ENCODE data around the gene EIF1AD. TPM values are rescaled to one million over a fixed set of nuclear protein-coding genes. Genes with fewer than 3 reads are reported as not detected.
A peak's percentile ranks its signal among the peaks of the same experiment; 100 is the strongest.
"Not testable (repeated sequence)": the region's sequence is repeated elsewhere in the genome, so short reads cannot be mapped to it uniquely, and the experiment has no call there.

Gene EIF1AD
- total and polyA plus RNA-seq, 4 experiments from 2014 or later, result 15.5 to 65.4 (median 40.2) TPM

- intact Hi-C loops (cut with micrococcal nuclease), result no loop called here
- CTCF ChIA-PET (ENCODE audit: partially characterized antibody), result interaction anchor here (1.3 to 1.4 kb wide), 2 partner anchors 8 to 15 kb away, joined by 3 to 6 read pairs; no protein-coding TSS in a partner anchor
Observed at GRCh38 chr11:66037327-66037726, 35.4 kb upstream of the EIF1AD start.

GRCh38 chr11:66036334-66036710 lies 34.4 kb upstream of the EIF1AD start:
- POLR2A ChIA-PET (ENCODE audit: partially characterized antibody), result no interaction called here
- peaks cover 0 to 4% of the 10 kb centered on the region in 2 donors for H3K27me3 Mint-ChIP-seq
- Histone ChIP-seq H3K4me1 (ENCODE audit: insufficient read depth, low read length) (no peaks in the 10 kb centered on the region), H3K9me3 (ENCODE audit: control insufficient read depth in 1 of 2, low read length in 2 of 2) (no peaks in the 10 kb centered on the region), H3K4me3 (ENCODE audit: low read length in 2 of 2) (no peak overlapping the region), H3K27me3 (ENCODE audit: insufficient read depth, low read length) (no peaks in the 10 kb centered on the region), H3K27ac (ENCODE audit: low read depth, low read length) (no peak overlapping the region), H3K36me3 (ENCODE audit: insufficient read depth, low read length) (no peaks in the 10 kb centered on the region)
- H3K4me3 Mint-ChIP-seq, result no peak overlapping the region
- H3K27ac Mint-ChIP-seq, result peak overlapping the region in 1 of 7 donors; percentile 53
- H3K4me1 Mint-ChIP-seq, result no peaks in the 10 kb centered on the region
- CTCF ChIA-PET (ENCODE audit: partially characterized antibody), result interaction anchor here (0.8 to 1.4 kb wide), 4 partner anchors 9 to 152 kb away, joined by 3 to 6 read pairs (median 3); partner anchors contain the start of gene SF3B2
- H3K9me3 Mint-ChIP-seq, result no peaks in the 10 kb centered on the region
- no peak for DNase-seq
- H3K36me3 Mint-ChIP-seq, result no peaks in the 10 kb centered on the region
- intact Hi-C loops (cut with micrococcal nuclease), result no loop called here

More at GRCh38 chr11:66037327-66037726, 35.4 kb upstream of the EIF1AD start:
- POLR2A ChIA-PET (ENCODE audit: partially characterized antibody), result no interaction called here
- H3K27me3 ChIP-seq (ENCODE audit: insufficient read depth, low read length), result no peaks in the 10 kb centered on the region
- H3K4me3 ChIP-seq (ENCODE audit: low read length in 2 of 2), result no peak overlapping the region
- H3K9me3 Mint-ChIP-seq, result no peaks in the 10 kb centered on the region
- no peaks in the 10 kb centered on the region for H3K9me3 ChIP-seq (ENCODE audit: control insufficient read depth in 1 of 2, low read length in 2 of 2)
- H3K36me3 Mint-ChIP-seq, result no peaks in the 10 kb centered on the region
- no peaks in the 10 kb centered on the region for H3K36me3 ChIP-seq (ENCODE audit: insufficient read depth, low read length)
- H3K27ac ChIP-seq (ENCODE audit: low read depth, low read length), result no peak overlapping the region
- H3K4me1 Mint-ChIP-seq, result no peaks in the 10 kb centered on the region
- no peak overlapping the region for H3K4me3 Mint-ChIP-seq
- H3K27ac Mint-ChIP-seq, result no peak overlapping the region
- H3K27me3 Mint-ChIP-seq, result peaks cover 1 to 4% of the 10 kb centered on the region in 2 donors
- DNase-seq, result no peak
- no peaks in the 10 kb centered on the region for H3K4me1 ChIP-seq (ENCODE audit: insufficient read depth, low read length)

GRCh38 chr11:66035653-66036333 lies 33.8 kb upstream of the EIF1AD start:
- DNase-seq, result no peak
- Mint-ChIP-seq H3K27ac (no peak overlapping the region), H3K4me3 (no peak overlapping the region), H3K27me3 (peaks cover 0 to 4% of the 10 kb centered on the region in 2 donors), H3K4me1 (no peaks in the 10 kb centered on the region), H3K9me3 (no peaks in the 10 kb centered on the region), H3K36me3 (no peaks in the 10 kb centered on the region)
- no peaks in the 10 kb centered on the region for H3K27me3 ChIP-seq (ENCODE audit: insufficient read depth, low read length)
- no peaks in the 10 kb centered on the region for H3K9me3 ChIP-seq (ENCODE audit: control insufficient read depth in 1 of 2, low read length in 2 of 2)
- POLR2A ChIA-PET (ENCODE audit: partially characterized antibody), result no interaction called here
- H3K36me3 ChIP-seq (ENCODE audit: insufficient read depth, low read length), result no peaks in the 10 kb centered on the region
- no peaks in the 10 kb centered on the region for H3K4me1 ChIP-seq (ENCODE audit: insufficient read depth, low read length)
- H3K4me3 ChIP-seq (ENCODE audit: low read length in 2 of 2), result no peak overlapping the region
- H3K27ac ChIP-seq (ENCODE audit: low read depth, low read length), result no peak overlapping the region
- intact Hi-C loops (cut with micrococcal nuclease), result no loop called here
- CTCF ChIA-PET (ENCODE audit: partially characterized antibody), result interaction anchor here (0.8 to 1.4 kb wide), 5 partner anchors 9 to 151 kb away, joined by 3 to 6 read pairs (median 3); partner anchors contain the start of gene SF3B2

GRCh38 chr11:66032957-66033735 lies 31.2 kb upstream of the EIF1AD start:
- Histone ChIP-seq H3K4me1 (ENCODE audit: insufficient read depth, low read length) (no peaks in the 10 kb centered on the region), H3K27me3 (ENCODE audit: insufficient read depth, low read length) (no peaks in the 10 kb centered on the region), H3K36me3 (ENCODE audit: insufficient read depth, low read length) (no peaks in the 10 kb centered on the region), H3K27ac (ENCODE audit: low read depth, low read length) (no peak overlapping the region), H3K9me3 (ENCODE audit: control insufficient read depth in 1 of 2, low read length in 2 of 2) (no peaks in the 10 kb centered on the region), H3K4me3 (ENCODE audit: low read length in 2 of 2) (no peak overlapping the region)
- ChIA-PET CTCF (ENCODE audit: partially characterized antibody) (no interaction called here), POLR2A (ENCODE audit: partially characterized antibody) (no interaction called here)
- Mint-ChIP-seq H3K4me1 (no peaks in the 10 kb centered on the region), H3K27me3 (peaks cover 0 to 4% of the 10 kb centered on the region in 2 donors), H3K36me3 (no peaks in the 10 kb centered on the region), H3K27ac (no peak overlapping the region), H3K9me3 (no peaks in the 10 kb centered on the region), H3K4me3 (no peak overlapping the region)
- no peak for DNase-seq
- intact Hi-C loops (cut with micrococcal nuclease), result no loop called here

- Histone ChIP-seq H3K27ac (ENCODE audit: low read depth, low read length) (no peak within 1 kb of the TSS), H3K27me3 (ENCODE audit: insufficient read depth, low read length) (no peaks in the 10 kb centered on the region), H3K36me3 (ENCODE audit: insufficient read depth, low read length) (no peaks in the 10 kb centered on the region), H3K4me3 (ENCODE audit: low read length in 2 of 2) (no peak within 1 kb of the TSS), H3K9me3 (ENCODE audit: control insufficient read depth in 1 of 2, low read length in 2 of 2) (no peaks in the 10 kb centered on the region), H3K4me1 (ENCODE audit: insufficient read depth, low read length) (peaks cover 6% of the 10 kb centered on the region)
- DNase-seq, result peak in 1 of 5 donors; percentile 5
- POLR2A ChIA-PET (ENCODE audit: partially characterized antibody), result interaction anchor here (1.5 kb wide), 1 partner anchor 27 kb away, joined by 4 read pairs; no protein-coding TSS in a partner anchor
- H3K4me1 Mint-ChIP-seq, result peaks cover 0 to 8% (median 5%) of the 10 kb centered on the region in 4 donors
- H3K9me3 Mint-ChIP-seq, result no peaks in the 10 kb centered on the region
- peaks cover 4 to 6% of the 10 kb centered on the region in 2 donors for H3K27me3 Mint-ChIP-seq
- H3K4me3 Mint-ChIP-seq, result no peak within 1 kb of the TSS
- peak within 1 kb of the TSS in 1 of 7 donors; percentile 17 for H3K27ac Mint-ChIP-seq
- CTCF ChIA-PET (ENCODE audit: partially characterized antibody), result interaction anchor here (0.8 kb wide), 1 partner anchor 19 kb away, joined by 3 read pairs; no protein-coding TSS in a partner anchor
- intact Hi-C loops (cut with micrococcal nuclease), result no loop called here
- H3K36me3 Mint-ChIP-seq, result no peaks in the 10 kb centered on the region
Observed at GRCh38 chr11:66026017-66026529, 24.1 kb upstream of the EIF1AD start, which contains the start of gene CATSPER1. Gene CATSPER1, minus strand, starts transcription at chr11:66026479. Its CDS starts 100 bp downstream, at chr11:66026379.

GRCh38 chr11:66023186-66023440 lies 21.2 kb upstream of the EIF1AD start:
- H3K27ac Mint-ChIP-seq; H3K4me3 ChIP-seq (ENCODE audit: low read length in 2 of 2); H3K27me3 Mint-ChIP-seq; H3K27me3 ChIP-seq (ENCODE audit: insufficient read depth, low read length); H3K36me3 ChIP-seq (ENCODE audit: insufficient read depth, low read length); intact Hi-C loops (cut with micrococcal nuclease); H3K4me3 Mint-ChIP-seq; H3K36me3 Mint-ChIP-seq; H3K4me1 ChIP-seq (ENCODE audit: insufficient read depth, low read length); DNase-seq; H3K9me3 ChIP-seq (ENCODE audit: control insufficient read depth in 1 of 2, low read length in 2 of 2); H3K9me3 Mint-ChIP-seq; H3K27ac ChIP-seq (ENCODE audit: low read depth, low read length); H3K4me1 Mint-ChIP-seq: not testable (repeated sequence)
- POLR2A ChIA-PET (ENCODE audit: partially characterized antibody), result interaction anchor here (1.2 to 1.8 kb wide), 2 partner anchors 21 to 137 kb away, joined by 3 to 7 read pairs; partner anchors contain the start of genes BANF1 and EIF1AD
- CTCF ChIA-PET (ENCODE audit: partially characterized antibody), result interaction anchor here (0.8 to 2.3 kb wide), 23 partner anchors 11 to 318 kb away, joined by 3 to 19 read pairs (median 5); partner anchors contain the start of genes CCDC85B, CST6, FIBP and KAT5
